ENCODE measurements around the gene ME3.
"Not testable (repeated sequence)": the region's sequence is repeated elsewhere in the genome, so short reads cannot be mapped to it uniquely, and the experiment has no call there.

Gene ME3

DNA sequence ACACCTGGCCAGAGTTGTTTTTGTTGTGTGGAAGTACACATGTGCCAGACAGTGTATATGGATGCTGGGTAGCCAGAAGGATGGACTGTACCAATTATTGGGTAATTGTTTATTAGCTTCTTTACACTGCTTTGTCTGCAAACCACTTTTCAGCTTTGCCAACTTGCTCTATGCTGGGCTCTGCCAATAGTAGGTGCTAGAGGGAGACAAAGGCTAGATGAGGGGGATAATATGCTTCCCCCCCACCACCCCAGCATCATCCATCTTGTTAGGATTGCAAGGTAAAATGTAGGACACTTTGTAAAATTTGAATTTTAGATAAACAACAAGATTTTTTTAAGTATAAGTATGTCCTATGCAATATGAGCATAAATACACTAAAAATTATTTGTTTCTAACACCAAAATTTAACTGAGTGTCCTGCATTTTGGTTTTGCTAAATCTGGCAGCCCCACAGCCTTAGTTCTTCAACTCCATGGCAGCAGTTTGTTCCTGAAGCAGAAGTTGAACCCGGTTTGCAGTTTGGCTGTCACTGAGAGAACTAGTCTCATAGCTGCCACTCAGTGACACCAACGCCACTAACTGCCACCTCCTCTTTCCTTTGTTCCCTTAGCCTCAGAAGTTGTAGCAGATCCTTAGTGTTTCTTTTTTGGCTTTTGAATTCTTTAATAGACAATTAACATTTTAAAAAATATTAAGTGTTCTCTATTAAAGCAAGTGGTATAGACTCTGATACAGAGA lies 219.0 kb downstream of the ME3 start:
- no peak for DNase-seq

DNA sequence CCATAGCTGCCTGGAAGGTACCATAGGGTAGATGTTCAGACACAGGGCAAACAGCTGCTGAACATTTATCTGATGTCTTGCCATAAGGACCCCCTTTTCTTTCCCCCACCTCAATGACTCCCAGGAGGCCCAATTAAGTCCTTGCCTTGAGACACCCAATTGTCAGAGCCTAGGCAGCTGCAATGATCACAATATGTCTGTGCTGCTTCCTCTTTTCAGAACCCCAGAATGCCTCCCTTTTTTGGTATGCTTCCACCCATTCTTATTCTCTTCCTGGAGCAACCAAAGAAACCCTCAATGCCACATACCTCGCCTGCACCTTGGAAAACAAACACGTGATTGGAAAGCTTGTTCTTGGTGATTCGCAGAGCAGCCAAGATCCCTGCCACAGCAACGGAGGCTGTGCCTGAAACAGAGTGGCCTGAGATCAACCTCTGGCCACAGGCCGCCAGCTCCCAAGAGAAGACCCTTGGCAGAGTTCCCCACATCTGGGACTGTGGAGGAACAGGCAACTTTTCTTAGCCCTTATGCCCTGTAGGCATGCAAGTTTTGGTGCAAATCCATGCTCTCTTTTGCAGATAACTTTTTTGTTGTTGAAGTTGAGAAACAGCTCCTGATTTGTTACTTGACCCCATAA lies 222.3 kb downstream of the ME3 start:
- no peak for DNase-seq

DNA sequence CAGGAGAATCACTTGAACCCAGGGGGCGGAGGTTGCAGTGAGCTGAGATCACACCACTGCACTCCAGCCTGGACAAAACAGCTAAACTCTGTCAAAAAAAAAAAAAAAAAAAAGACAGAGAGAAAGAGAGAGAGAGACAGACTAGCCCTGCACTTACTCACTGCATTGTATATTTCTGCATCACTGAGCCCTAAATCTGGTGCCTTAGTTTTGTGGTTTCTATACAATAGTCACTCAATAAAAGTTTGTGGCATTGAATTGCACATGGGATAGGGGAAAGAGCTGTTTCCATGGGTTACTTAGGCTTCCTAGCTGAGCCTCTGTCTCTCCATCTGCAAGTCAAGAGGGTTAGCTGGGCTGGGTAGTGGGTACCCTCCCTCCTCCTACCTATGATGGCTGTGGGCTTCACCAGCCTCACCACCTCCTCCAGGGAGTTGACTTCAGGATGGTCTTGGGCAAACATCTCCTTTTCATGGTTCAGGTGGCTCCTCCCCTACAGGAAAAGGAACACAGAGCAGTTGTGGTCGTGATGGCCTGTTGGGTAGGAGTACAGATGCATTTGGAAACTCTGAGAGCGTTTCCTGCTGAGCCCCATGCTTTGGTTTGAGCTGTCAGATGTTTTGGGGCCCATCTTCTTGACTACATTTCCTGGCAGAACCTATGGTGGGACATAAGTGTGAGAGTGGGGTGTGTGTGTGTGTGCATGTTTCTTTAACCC lies 224.5 kb downstream of the ME3 start:
- no peak for DNase-seq

DNA sequence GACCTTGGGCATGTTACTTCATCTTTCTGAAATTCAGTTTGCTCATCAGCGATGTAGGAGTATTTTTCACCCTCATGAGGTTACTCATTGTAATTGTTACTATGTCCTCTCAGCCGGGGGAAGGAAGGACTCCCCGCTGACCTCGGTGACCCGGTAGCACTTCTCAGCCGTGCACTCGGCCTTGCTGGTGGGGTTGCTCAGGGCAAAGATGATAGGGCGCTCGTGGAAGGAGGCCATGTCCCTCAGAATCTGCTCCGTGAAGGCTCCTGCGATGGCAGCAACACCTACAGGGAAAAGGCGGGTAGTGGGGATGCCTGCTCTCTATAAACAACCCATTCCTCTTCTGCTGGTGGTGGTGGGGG lies 225.5 kb downstream of the ME3 start:
- DNase-seq: no peak

DNA sequence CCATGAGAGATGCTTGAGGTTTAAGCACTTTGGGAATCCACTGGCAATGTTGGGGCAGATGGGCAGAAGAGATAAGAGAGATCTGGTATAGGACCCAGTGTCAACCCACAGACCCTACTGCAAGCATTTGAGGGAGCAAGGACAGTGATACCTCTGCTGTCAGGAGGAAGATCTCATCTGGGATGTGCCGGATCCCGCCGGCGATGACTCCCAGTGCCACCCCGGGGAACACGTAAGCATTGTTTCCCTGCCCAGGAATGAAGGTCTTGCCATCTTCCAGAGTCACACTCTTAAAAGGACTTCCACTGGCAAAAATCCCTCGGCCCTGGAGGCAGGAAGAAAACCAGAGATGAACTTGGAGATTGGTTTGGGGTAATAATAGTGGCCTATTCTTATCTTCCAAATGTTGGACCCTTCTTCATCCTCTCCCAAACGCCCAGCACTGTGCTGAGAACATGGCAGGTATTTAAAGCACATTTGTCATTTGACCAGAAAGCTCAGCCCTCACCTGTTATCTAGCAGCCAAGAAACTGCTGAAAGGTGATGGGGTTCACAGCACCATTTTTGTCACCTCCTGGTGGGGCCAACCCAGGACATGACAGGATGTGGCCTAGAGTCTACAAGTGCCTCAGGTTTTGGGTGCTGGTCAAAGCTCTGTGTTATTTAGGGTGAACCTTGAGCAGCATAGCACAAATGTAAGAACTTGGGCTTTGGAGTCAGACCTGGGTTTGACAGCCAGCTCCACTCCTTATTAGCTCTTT lies 226.1 kb downstream of the ME3 start:
- no peak for DNase-seq

DNA sequence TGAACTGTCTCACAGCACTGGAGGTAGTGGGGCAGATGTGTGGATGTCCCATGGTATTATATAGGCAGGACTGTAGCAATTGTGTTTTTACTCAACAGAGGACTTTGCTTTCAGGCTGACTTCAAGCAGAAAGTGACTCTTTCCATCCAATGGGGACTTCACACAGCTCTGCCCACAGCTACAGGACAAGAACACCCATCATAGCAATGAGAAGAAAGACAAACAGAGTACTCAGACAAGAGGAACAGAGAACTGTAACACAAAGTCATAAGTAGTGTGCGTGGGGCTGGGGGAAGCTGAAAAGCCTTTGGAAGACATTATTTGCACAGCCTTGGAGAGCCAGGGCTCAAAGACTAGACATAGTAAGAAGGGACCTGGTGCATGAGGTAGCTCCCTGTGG lies 227.4 kb downstream of the ME3 start:
- DNase-seq: no peak

DNA sequence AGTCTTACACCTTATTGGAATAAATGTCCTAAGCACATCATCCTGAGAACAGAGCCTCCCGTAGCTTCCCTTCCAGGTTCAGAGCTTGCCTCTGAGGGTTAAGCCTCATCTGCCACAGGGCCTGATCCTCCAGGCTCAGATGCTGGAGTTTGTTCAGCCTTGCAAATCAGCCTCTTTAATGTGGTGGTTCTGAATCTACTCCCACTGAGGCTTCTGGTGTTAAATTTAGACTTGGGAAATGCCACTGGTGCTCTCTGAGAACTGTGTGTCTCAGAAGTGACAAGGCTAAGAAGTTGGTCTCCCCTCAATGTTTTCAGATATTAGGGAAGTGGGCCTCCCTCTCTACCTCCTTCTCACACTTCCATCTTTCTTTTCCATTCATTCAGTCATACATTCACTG lies 229.0 kb downstream of the ME3 start:
- DNase-seq: no peak

DNA sequence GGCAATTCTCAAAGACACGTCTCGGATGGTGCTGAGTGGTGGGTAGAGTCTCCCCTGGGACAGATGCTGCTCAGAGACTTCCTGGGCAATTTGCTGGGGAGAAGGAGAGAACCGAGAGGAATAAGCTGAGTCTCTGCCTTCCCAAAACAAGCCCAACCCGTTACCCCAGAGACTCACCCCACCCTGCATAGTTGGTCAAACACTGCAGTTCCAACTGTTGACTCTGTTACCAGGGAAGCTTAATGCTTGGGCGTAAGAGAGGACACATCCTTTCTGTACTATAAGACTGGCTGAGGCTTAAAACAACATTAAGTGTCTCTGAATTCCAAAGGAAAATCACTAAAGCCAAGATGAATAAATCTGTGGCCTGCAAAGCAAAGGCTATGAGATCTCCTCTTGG lies 229.6 kb downstream of the ME3 start:
- no peak for DNase-seq

DNA sequence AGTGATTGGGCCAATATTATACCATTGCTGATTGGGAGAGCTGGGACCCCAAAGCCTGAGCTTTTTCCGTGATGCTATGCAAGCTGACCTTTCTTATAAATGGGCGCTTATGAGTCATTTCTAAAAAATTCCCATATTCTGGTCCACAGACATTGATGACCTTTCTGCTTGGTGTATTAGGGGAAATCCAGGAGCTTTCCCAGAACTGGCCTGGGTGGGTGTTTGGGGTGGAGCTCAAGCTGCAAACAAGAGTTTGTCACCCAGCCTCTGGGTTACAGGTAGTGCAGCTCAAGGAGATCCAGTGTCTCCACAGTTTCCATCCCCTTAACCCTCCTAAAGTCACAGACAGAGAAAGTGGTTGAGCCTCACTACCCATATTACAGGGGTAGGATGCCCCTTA lies 230.0 kb downstream of the ME3 start:
- DNase-seq: no peak

DNA sequence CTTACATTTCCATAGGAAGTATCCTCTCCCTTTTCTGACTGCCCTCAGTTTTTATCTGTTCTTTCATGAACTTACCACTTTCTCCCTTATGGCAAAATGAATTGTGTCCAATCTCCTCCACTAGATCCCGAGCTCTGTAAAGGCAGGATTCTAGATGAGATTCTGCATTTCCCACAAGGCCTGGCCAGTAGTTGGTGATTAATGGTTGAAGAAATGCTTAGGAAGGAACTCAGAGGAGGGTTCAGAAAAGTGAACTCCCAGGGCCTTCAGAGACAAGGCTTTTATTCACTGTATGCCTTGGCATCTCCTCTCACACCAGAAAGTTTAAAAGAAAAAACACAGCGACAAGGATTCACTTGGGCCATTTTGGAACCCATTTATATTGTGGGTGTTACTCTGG lies 231.6 kb downstream of the ME3 start:
- DNase-seq: no peak

DNA sequence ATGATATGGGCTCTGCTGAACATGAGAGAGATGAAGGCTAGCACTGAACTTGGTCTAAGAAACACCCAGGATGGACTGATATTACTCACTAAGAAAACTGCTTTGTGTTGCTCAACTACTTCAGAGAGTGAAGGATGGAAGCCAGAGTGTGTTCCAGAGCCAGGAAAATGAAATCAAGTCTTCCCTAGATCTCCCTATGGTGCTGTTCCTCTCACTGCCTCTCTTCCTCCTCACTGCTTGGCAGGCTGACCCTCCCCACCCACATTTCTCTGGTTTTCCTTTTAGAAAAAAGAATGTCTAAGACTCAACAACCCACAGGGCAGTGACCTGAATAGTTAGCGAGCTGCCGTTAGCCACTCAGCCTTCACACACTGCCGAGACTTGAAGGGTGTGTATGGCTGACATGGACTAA lies 232.1 kb downstream of the ME3 start:
- DNase-seq: no peak

DNA sequence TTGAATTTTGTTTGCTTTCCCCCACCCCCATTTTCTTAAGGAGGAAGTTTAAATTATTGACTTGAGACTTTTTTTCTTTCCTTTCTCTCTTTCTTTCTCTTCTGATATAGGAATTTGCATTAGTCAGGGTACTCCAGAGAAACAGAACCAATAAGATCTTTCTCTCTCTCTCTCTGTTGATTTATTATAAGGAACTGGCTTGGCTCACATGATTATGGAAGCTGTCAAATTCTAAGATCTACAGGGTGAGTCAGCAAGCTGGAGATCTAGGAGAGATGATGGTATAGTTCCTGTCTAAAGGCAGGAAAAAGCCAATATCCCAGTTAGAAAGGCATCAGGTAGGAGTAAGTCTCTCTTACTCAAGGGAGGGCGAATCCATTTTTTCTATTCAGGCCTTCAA lies 233.7 kb downstream of the ME3 start:
- no peak for DNase-seq

DNA sequence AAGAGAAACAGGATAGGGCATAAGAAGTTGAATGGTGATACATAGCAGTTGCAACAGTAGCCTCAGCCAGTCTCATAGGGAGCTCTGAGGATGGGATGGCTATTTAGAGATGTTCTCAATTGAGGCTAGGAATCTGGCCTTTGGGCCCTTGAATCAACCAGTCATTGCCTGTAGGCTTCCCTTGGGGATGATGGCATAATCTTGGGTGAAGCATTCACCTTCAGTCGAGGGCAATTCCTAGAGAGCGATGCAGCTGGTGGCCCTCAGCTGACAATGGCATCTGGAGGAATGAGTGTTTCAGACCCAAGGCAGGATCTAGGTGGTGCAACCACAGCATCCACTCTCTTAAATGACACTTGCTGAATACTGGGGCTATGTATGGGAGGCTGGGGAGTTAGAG lies 236.7 kb downstream of the ME3 start:
- no peak for DNase-seq

DNA sequence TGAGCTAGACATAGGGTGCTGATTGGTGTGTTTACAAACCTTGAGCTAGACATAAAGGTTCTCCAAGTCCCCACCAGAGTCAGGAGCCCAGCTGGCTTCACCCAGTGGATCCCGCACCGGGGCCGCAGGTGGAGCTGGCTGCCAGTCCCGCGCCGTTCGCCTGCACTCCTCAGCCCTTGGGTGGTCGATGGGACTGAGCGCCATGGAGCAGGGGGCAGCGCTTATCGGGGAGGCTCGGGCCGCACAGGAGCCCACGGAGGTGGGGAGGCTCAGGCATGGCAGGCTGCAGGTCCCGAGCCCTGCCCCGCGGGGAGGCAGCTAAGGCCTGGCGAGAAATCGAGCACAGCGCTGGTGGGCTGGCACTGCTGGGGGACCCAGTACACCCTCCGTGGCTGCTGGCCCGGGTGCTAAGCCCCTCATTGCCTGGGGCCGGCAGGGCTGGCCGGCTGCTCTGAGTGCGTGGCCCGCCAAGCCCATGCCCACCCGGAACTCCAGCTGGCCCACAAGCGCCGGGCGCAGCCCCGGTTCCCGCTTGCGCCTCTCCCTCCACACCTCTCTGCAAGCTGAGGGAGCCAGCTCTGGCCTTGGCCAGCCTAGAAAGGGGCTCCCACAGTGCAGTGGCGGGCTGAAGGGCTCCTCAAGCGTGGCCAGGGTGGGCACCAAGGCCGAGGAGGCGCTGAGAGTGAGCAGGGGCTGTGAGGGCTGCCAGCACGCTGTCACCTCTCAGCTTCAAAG lies 238.9 kb downstream of the ME3 start:
- DNase-seq: not testable (repeated sequence)

DNA sequence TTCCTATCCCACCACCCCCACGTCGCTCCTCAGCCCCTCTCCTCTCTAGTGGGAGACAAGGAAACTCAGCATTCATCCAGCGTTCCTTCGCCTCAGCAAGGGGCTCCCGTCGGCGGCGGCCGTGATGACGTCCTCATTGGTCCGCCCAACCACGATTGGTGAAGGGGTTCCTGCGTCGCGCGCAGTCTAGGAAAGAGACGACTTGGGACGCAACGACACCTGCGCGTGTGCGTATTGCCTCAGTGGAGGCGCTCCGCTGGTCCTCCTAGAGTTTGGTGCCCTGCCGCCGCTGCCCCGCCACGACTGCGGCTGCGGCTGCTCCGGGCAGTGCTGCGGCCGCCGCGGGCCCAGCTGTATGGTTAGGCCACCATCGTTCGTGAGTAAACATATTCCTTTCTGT lies 241.2 kb downstream of the ME3 start:
- no peak for DNase-seq

DNA sequence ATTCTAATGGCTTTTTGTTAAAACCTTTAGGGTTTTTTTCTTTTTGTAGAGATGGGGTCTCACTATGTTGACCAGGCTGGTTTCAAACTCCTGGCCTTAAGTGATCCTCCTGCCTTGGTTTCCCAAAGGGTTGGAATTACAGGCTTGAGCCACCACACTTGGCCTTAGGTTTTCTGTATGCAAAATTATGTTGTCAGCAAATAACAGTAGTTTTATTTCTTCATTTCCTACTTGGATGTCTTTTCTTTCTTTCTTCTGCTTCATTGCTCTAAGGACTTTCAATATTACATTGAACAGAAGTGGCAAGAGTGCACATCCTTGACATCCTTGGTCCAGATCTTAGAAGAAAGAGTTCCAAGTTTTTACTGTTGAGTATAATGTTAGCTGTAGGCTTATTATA lies 245.0 kb downstream of the ME3 start:
- DNase-seq: no peak

DNA sequence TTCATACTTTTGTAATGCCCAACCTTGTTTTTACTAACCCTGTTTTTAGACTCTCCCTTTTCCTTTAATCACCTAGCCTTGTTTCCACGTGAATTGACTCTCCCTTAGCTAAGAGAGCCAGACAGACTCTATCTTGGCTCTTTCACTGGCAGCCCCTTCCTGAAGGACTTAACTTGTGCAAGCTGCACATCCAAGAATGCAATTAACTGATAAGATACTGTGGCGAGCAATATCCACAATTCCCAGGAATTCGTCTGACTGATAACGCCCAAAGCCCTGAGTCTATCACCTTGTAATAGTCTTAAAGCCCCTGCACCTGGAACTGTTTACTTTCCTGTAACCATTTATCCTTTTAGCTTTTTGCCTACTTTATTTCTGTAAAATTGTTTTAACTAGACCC lies 248.9 kb downstream of the ME3 start:
- not testable (repeated sequence) for DNase-seq

DNA sequence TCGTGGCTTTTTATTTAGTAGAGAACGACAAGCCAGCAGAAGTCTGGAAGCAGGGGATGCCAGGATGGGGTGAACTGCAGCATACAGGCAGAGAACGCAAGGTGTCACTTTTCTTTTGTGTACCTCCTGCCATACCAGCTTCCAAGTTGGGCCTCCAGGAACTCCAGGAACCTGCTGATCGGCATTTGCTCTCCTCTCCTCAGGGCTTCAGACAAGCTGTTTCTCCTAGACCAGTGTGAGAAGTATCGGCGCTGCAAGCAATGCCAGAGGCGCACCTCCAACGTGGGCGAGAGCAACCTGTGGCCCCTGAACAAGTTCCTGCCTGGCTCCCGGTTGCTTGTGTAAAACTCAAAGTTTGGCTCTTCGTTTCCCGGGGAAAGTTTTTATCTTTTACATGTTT lies 250.0 kb downstream of the ME3 start:
- no peak for DNase-seq

DNA sequence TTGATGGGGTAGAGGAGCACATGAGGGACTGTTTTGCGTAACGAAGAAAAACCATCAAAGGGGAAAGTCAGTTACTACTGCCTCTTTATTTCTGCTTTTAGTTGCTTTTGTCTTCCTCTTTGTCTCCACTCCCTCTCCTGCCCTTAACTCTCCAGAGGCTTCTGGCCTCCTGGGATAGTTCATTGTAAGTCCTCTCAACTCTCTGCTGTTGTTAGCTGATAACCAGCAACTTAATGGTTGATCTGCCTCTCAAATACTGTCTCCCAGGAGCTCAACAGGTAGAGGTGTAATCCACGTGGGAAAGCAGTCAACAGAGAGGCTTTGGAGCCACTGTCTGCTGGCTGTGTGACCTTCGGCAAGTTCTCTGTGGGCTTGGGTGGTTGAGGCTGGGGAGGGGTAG lies 250.5 kb downstream of the ME3 start:
- no peak for DNase-seq

DNA sequence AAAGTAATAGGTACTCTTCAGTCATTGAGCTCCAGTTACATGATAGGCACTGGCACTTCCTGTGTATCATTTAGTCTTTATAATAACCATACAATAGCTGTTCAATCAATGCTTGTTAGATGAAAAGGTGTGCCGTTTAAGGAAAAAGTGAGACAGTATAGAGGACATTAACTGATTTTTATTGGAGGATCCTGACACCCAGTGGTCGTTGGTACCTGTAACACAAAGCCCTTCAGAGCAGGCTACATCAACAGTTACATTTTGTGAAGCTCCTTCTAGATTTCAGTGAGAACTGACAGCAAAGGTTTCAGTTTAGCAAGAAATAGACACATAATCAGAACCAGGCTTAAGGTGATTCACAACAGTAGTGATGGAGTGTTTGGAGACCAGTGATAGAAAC lies 253.5 kb downstream of the ME3 start:
- DNase-seq: no peak

DNA sequence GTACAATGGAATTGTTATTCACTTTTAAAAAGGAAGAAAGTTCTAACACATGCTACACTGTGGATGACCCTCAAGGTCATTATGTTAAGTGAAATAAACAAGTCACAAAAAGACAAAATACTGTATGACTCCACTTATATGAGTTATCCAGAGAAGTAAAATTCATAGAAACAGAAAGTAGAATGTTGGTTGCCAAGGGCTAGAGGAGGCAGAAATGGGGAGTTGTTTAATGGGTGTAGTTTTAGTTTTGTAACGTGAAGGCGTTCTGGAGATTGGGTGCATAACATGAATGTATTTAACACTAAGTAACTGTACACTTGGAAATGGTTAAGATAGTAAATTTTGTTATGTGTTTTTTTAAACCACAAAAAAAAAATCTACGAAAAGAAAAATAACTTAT lies 253.9 kb downstream of the ME3 start:
- DNase-seq: no peak

DNA sequence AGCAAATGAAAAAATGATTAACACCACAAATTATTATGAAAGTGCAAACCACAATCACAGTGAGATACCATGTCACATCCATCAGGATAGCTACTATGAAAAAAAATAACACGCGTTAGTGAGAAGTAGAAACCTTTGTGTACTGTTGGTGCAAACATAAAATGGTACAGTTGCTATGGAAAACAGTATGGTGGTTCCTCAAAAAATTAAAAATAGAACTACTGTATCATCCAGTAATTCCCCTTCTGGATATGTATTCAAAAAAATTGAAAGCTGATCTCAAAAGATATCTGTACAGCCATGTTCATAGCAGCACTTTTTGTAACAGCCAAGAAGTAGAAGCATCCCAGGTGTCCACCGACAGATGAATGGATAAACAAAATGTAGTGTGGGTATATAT lies 254.3 kb downstream of the ME3 start:
- DNase-seq: no peak

DNA sequence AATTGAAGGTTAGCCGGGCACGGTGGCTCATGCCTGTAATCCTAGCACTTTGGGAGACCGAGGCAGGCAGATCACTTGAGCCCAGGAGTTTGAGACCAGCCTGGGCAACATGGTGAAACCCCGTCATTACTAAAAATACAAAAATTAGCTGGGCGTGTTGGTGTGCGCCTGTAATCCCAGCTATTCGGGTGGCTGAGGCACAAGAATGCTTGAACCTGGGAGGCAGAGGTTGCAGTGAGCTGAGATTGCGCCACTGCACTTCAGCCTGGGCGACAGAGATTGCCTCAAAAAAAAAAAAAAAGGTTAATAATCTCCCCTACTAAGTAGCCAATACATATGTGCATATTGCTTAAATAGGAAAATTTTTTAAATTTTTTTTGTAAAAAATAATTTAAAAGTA lies 255.5 kb downstream of the ME3 start:
- DNase-seq: not testable (repeated sequence)

Measured in hippocampal formation (tissue), 2 donors.